HepG2 (cell line): ENCODE measurements around the gene AQP11. TPM values are rescaled to one million over a fixed set of nuclear protein-coding genes. Genes with fewer than 3 reads are reported as not detected.

Experiments used
- ATAC-seq: fragments of 200-7000 bp; cut with Tn5 transposase; 3 replicates; pipeline ENCODE4 v1.9.1; 2020; ENCODE audit warnings: mild to moderate bottlenecking, moderate library complexity
- BruUV-seq: library from RNA; stranded (reverse); fragments of 400-500 nt; replicated peaks from 2 replicates; lab custom pipeline; 2021; lab: Mats Ljungman, UMichigan
- CTCF ChIA-PET: fragments of 300-600 bp; formaldehyde crosslinking; extraction: SDS; loops from one replicate; lab custom pipeline; 2021; ENCODE audit warnings: low total read pairs, inconsistent platforms, low intra/inter-chr PET ratio; lab: Yijun Ruan, JAX
- POLR2A ChIA-PET: fragments of 350-600 bp; sonication (Branson Sonifier 250); formaldehyde crosslinking; loops from one replicate; lab custom pipeline; 2020; ENCODE audit warnings: antibody characterized with exemption, inconsistent platforms; lab: Yijun Ruan, JAX
- DNase-seq: peaks from one replicate; pipeline ENCODE4 v3.0.0-alpha.2; 2015; ENCODE audit warnings: low spot score
- FAIRE-seq: peaks from 3 replicates; lab custom pipeline; 2011; peaks lifted over from hg19 to GRCh38; lab: Jason Lieb, UNC
- H2AFZ ChIP-seq: one replicate; pipeline ENCODE4 v1.6.1; 2011; ENCODE audit warnings: low read length, inconsistent platforms
- H3K27ac ChIP-seq: fragments of 300-600 bp; 3 replicates; pipeline ENCODE4 v1.8.0; 2011; ENCODE audit warnings: mixed run types, mild to moderate bottlenecking, mixed read lengths, low read length, inconsistent platforms; ENCODE audit not compliant: insufficient read depth; ENCODE audit errors: extremely low read length
- H3K27me3 ChIP-seq, 2 experiments: fragments of 200-600 bp in 1 of 2; 2 replicates in 1 of 2; 3 replicates in 1 of 2; pipeline versions ENCODE4 v1.6.0 to v1.8.0; 2011; ENCODE audit warnings: low read length in 2 of 2, mild to moderate bottlenecking in 2 of 2, moderate library complexity in 2 of 2, inconsistent platforms in 1 of 2; ENCODE audit not compliant: insufficient read depth in 2 of 2, control insufficient read depth in 1 of 2
- H3K36me3 ChIP-seq, 2 experiments: fragments of 200-600 bp in 1 of 2; replicated peaks in 1 of 2; 2 replicates in 1 of 2; 3 replicates in 1 of 2; pipeline versions ENCODE4 v1.5.1 to v1.8.0; 2011; ENCODE audit warnings: low read length in 2 of 2, inconsistent platforms in 1 of 2; ENCODE audit not compliant: insufficient read depth in 2 of 2, control insufficient read depth in 1 of 2
- H3K4me1 ChIP-seq: 2 replicates; pipeline ENCODE4 v1.5.1; 2012; ENCODE audit warnings: low read length, inconsistent platforms; ENCODE audit not compliant: insufficient read depth
- H3K4me2 ChIP-seq: 2 replicates; pipeline ENCODE4 v1.6.0; 2011; ENCODE audit warnings: low read depth, low read length, inconsistent platforms
- H3K4me3 ChIP-seq, 3 experiments: fragments of 200-600 bp in 1 of 3; sonication (generic), shearing (Covaris generic) in 1 of 3; replicated peaks in 1 of 3; 2 replicates each; pipeline ENCODE4 v1.5.1; 2011 to 2016; ENCODE audit warnings: low read length in 3 of 3, inconsistent platforms in 2 of 3, low read depth in 2 of 3, mild to moderate bottlenecking in 2 of 3, control low read depth in 1 of 3, mixed read lengths in 1 of 3; ENCODE audit not compliant: insufficient read depth in 1 of 3
- H3K79me2 ChIP-seq: one replicate; pipeline ENCODE4 v1.6.1; 2011; ENCODE audit warnings: low read length, inconsistent platforms; ENCODE audit not compliant: insufficient read depth
- H3K9ac ChIP-seq: 2 replicates; pipeline ENCODE4 v1.6.0; 2011; ENCODE audit warnings: mild to moderate bottlenecking, low read depth, low read length, inconsistent platforms; ENCODE audit not compliant: insufficient read depth
- H3K9me3 ChIP-seq: 2 replicates; pipeline ENCODE4 v1.5.1; 2012; ENCODE audit warnings: mild to moderate bottlenecking, low read length
- H4K20me1 ChIP-seq: 2 replicates; pipeline ENCODE4 v1.6.0; 2011; ENCODE audit warnings: inconsistent platforms, mild to moderate bottlenecking, low read length, moderate library complexity; ENCODE audit not compliant: insufficient read depth
- ETS1 ChIP-seq: sonication (generic); formaldehyde crosslinking; IDR thresholded peaks from 2 replicates; pipeline ENCODE4 v1.4.0; 2020; ENCODE audit warnings: missing genetic modification reagents
- GATAD2A ChIP-seq: IDR thresholded peaks from 2 replicates; pipeline ENCODE4 v1.6.1; 2016
- JUN ChIP-seq: sonication (generic); formaldehyde crosslinking; IDR thresholded peaks from 2 replicates; pipeline ENCODE4 v1.4.0; 2020; ENCODE audit warnings: mild to moderate bottlenecking, missing genetic modification reagents
- MAFG ChIP-seq: sonication (generic); formaldehyde crosslinking; IDR thresholded peaks from 2 replicates; pipeline ENCODE4 v1.5.1; 2020; ENCODE audit warnings: mild to moderate bottlenecking, missing genetic modification reagents
- MBNL3 ChIP-seq: fragments of 250-450 bp; sonication (Bioruptor Pico); conservative IDR thresholded peaks from 2 replicates; pipeline ENCODE4 v1.8.0; 2022; ENCODE audit warnings: mild to moderate bottlenecking, inconsistent platforms
- SIN3A ChIP-seq: IDR thresholded peaks from 2 replicates; pipeline ENCODE4 v1.6.1; 2011; ENCODE audit warnings: low read depth, mild to moderate bottlenecking, control low read depth, low read length, borderline replicate concordance
- TIGD3 ChIP-seq: sonication (generic); formaldehyde crosslinking; IDR thresholded peaks from 2 replicates; pipeline ENCODE4 v1.5.1; 2020; ENCODE audit warnings: mild to moderate bottlenecking, missing genetic modification reagents, borderline replicate concordance
- UBTF ChIP-seq: sonication (generic); formaldehyde crosslinking; IDR thresholded peaks from 2 replicates; pipeline ENCODE4 v1.4.0; 2020; ENCODE audit warnings: mild to moderate bottlenecking, missing genetic modification reagents
- ZBTB3 ChIP-seq: sonication (generic); formaldehyde crosslinking; IDR thresholded peaks from 2 replicates; pipeline ENCODE4 v1.4.0; 2020; ENCODE audit warnings: low read depth, mild to moderate bottlenecking, moderate library complexity, missing genetic modification reagents, borderline replicate concordance
- ZBTB39 ChIP-seq: sonication (generic); formaldehyde crosslinking; IDR thresholded peaks from 2 replicates; pipeline ENCODE4 v1.5.0; 2020; ENCODE audit warnings: missing genetic modification reagents
- ZNF430 ChIP-seq: sonication (generic); formaldehyde crosslinking; IDR thresholded peaks from 2 replicates; pipeline ENCODE4 v1.9.0; 2021; ENCODE audit warnings: mild to moderate bottlenecking, missing genetic modification reagents
- ZNF432 ChIP-seq: sonication (generic); formaldehyde crosslinking; IDR thresholded peaks from 2 replicates; pipeline ENCODE4 v1.5.0; 2020; ENCODE audit warnings: missing genetic modification reagents, mild to moderate bottlenecking, borderline replicate concordance
- ZNF562 ChIP-seq: sonication (generic); formaldehyde crosslinking; IDR thresholded peaks from 2 replicates; pipeline ENCODE4 v1.8.0; 2022; ENCODE audit warnings: missing genetic modification reagents, borderline replicate concordance
- ZNF672 ChIP-seq: sonication (generic); formaldehyde crosslinking; IDR thresholded peaks from 2 replicates; pipeline ENCODE4 v1.8.1; 2022; ENCODE audit warnings: missing genetic modification reagents
- WGBS: methylation state at CpG from one replicate; pipeline ENCODE4 v1.1.6; 2017; ENCODE audit warnings: low lambda C conversion rate; 5-methylcytosine and 5-hydroxymethylcytosine counted together
- in situ Hi-C: cut with HindIII; loops from 2 replicates; pipeline ENCODE4 v1.10.0; 2017; ENCODE audit warnings: low pct_unique_long_range_greater_than_20kb; ENCODE audit not compliant: extremely low pct_ligation_motif_present
- intact Hi-C: fragments of 100-400 bp; cut with micrococcal nuclease; formaldehyde crosslinking; loops from one replicate; pipeline ENCODE4 v1.10.0; 2022; ENCODE audit not compliant: unreplicated experiment
- polyA plus RNA-seq, 8 experiments: library from polyadenylated mRNA; depleted of rRNA in 3 of 8; stranded (reverse) in 7 of 8; unstranded in 1 of 8; fragments of >200 nt; fragmentation: Illumina TruSeq in 4 of 8; extraction: Trizol in 4 of 8; gene quantifications; 2 replicates each; pipeline versions ENCODE4 v1.2.1 to v1.2.3, GENCODE V29; 2011 to 2016; ENCODE audit warnings: low read depth in 4 of 8, missing spikeins in 1 of 8, mixed read lengths in 1 of 8; ENCODE audit not compliant: insufficient read depth in 1 of 8
- total RNA-seq, 5 experiments: library from RNA; depleted of rRNA; stranded (reverse); fragments of >200 nt; fragmentation: Illumina TruSeq; extraction: Trizol; gene quantifications; 2 replicates each; pipeline ENCODE4 v1.2.3, GENCODE V29; 2016; ENCODE audit warnings: low read depth in 1 of 5

Gene AQP11
- total and polyA plus RNA-seq, 2 of the 13 experiments (the other 11 are each of a cell fraction or from before 2014, with no cell fraction given) = 10.4 to 15.3 TPM

GRCh38 chr11:77559686-77560401 is 29.9 kb upstream of the AQP11 start:
- Histone ChIP-seq H3K9me3 (no peaks in the 10 kb centered on the region), H4K20me1 (no peaks in the 10 kb centered on the region), H3K27ac (no peak overlapping the region), H3K4me3 (no peak overlapping the region), H3K79me2 (no peaks in the 10 kb centered on the region), H3K27me3 (no peaks in the 10 kb centered on the region), H3K36me3 (no peaks in the 10 kb centered on the region), H3K9ac (no peak overlapping the region), H2AFZ (no peak overlapping the region), H3K4me1 (peaks cover 18% of the 10 kb centered on the region), H3K4me2 (no peak overlapping the region)
- no TSS peak for BruUV-seq
- POLR2A ChIA-PET = no interaction called here
- no peak for FAIRE-seq
- intact Hi-C loops (no loop called here), in situ Hi-C loops (no loop called here)
- WGBS = 81% methylated on average over 6 of the region's 6 CpGs
- no peak for ATAC-seq
- CTCF ChIA-PET = no interaction called here
- no peak for DNase-seq
- TF ChIP-seq GATAD2A = no peak
- TF ChIP-seq ZNF562 (CRISPR knock-in tag) = no peak
- no peak for TF ChIP-seq SIN3A
- TF ChIP-seq TIGD3 (CRISPR knock-in tag) = no peak
- no peak for TF ChIP-seq ZNF430
- TF ChIP-seq UBTF (CRISPR knock-in tag) = no peak
- TF ChIP-seq JUN (CRISPR knock-in tag) = no peak
- no peak for TF ChIP-seq ZNF432 (CRISPR knock-in tag)
- TF ChIP-seq MAFG = no peak
- no peak for TF ChIP-seq ZNF672 (CRISPR knock-in tag)
- no peak for TF ChIP-seq ZBTB3 (CRISPR knock-in tag)
- no peak for TF ChIP-seq ETS1 (CRISPR knock-in tag)
- no peak for TF ChIP-seq MBNL3 (CRISPR knock-in tag)
- TF ChIP-seq ZBTB39 = no peak
